Stimulated activated CD4-positive, alpha-beta T cell treated with anti-CD3 and anti-CD28 coated beads, Interleukin-4, amount 100 ng/mL, for 48 hours (primary cell): ENCODE results near the gene TEX11.

ENCODE experiments used
- DNase-seq, 2 donors: peaks; one replicate each; pipeline ENCODE4 v3.0.0-alpha.2; 2020; ENCODE audit warnings: low read depth in 2 of 2

Gene TEX11

GRCh38 chrX:70497026-70497425, 411.5 kb downstream of the TEX11 start:
- DNase-seq, result no peak

GRCh38 chrX:70496491-70496890, 412.0 kb downstream of the TEX11 start:
- no peak for DNase-seq

GRCh38 chrX:70494441-70494840, 414.1 kb downstream of the TEX11 start:
- no peak for DNase-seq

- no peak for DNase-seq
Observed at GRCh38 chrX:70488856-70489255, 419.7 kb downstream of the TEX11 start.

GRCh38 chrX:70485466-70485865, 423.0 kb downstream of the TEX11 start:
- DNase-seq, result no peak

- no peak for DNase-seq
Observed at GRCh38 chrX:70482300-70482699, 426.2 kb downstream of the TEX11 start.

- DNase-seq, result no peak
Observed at GRCh38 chrX:70481471-70482270, 426.8 kb downstream of the TEX11 start.

GRCh38 chrX:70480660-70481018, 427.9 kb downstream of the TEX11 start:
- no peak for DNase-seq

- DNase-seq, result no peak
Observed at GRCh38 chrX:70479922-70480659, 428.4 kb downstream of the TEX11 start.

GRCh38 chrX:70479247-70479921, 429.1 kb downstream of the TEX11 start:
- no peak for DNase-seq
